ENCODE measurements around the gene PIAS2.

Gene PIAS2

DNA sequence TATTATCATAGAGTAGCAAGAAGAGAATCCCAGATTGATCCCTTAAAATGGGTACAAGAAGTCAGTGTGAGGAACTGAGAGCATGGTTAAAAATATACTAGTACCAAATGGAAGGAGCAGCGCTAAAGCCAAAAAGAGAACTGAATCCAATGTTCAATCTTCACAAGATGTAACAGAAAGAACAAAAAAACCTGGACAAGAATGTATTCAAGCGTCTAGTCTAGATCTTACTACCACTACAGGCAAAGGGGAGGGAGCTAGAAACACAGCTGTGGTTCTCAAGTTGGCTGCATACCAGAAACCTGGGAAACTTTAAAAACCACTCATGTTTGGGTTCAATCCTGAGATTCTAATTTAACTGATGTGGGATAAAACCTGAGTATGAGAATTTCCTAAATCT is 57.5 kb downstream of the PIAS2 start:
- H3K4me3 ChIP-seq (ENCODE audit: low read depth, low read length) = no peak overlapping the region
- no peak for DNase-seq (ENCODE audit: low read depth)
- TF ChIP-seq, protein P1, sequence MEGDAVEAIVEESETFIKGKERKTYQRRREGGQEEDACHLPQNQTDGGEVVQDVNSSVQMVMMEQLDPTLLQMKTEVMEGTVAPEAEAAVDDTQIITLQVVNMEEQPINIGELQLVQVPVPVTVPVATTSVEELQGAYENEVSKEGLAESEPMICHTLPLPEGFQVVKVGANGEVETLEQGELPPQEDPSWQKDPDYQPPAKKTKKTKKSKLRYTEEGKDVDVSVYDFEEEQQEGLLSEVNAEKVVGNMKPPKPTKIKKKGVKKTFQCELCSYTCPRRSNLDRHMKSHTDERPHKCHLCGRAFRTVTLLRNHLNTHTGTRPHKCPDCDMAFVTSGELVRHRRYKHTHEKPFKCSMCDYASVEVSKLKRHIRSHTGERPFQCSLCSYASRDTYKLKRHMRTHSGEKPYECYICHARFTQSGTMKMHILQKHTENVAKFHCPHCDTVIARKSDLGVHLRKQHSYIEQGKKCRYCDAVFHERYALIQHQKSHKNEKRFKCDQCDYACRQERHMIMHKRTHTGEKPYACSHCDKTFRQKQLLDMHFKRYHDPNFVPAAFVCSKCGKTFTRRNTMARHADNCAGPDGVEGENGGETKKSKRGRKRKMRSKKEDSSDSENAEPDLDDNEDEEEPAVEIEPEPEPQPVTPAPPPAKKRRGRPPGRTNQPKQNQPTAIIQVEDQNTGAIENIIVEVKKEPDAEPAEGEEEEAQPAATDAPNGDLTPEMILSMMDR (IDR thresholded peaks at IDR 0.05; ENCODE audit: control insufficient read depth, extremely low read depth, insufficient read depth) = no peak

DNA sequence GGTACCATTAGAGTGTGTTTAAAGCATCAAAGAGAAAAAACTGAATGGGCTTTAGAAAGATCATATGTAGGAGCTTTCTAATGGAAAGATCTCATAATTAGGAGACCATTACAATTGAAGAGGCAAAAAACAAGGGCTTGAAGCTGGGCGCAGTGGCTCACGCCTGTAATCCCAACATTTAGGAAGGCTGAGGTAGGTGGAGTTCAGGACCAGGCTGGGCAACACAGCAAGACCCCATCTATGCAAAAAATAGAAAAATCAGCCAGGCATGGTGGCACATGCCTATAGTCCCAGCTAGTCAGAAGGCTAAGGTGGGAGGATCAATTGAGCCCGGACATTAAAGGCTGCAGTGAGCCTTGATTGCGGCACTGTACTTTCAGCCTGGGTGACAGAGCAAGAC is 59.0 kb downstream of the PIAS2 start:
- no peak overlapping the region for H3K4me3 ChIP-seq (ENCODE audit: low read depth, low read length)
- DNase-seq (ENCODE audit: low read depth) = no peak
- TF ChIP-seq, protein P1 (IDR thresholded peaks at IDR 0.05; ENCODE audit: control insufficient read depth, extremely low read depth, insufficient read depth) = no peak

DNA sequence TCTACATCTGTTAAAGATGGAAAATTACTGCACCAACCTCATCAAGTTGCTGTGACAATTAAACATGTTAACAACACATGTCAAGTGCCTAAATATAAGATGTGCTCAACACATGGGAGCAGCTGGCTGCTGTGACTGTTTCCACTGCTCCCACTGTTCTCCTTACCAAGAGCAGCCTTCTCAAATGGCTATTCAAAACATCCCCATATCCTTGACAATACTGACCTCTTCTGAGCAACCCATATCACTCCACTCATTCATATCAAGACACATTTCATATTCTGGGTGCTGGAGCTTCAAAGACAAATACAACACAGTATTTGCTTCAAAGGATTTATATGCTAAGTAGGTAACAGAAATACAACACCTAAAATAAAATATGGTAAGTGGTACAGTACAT is 60.3 kb downstream of the PIAS2 start:
- DNase-seq (ENCODE audit: low read depth) = no peak
- H3K4me3 ChIP-seq (ENCODE audit: low read depth, low read length) = no peak overlapping the region
- TF ChIP-seq, protein P1 (IDR thresholded peaks at IDR 0.05; ENCODE audit: control insufficient read depth, extremely low read depth, insufficient read depth) = 0 out of 2 replicates have a peak, but pooled peaks have one; percentile 11

DNA sequence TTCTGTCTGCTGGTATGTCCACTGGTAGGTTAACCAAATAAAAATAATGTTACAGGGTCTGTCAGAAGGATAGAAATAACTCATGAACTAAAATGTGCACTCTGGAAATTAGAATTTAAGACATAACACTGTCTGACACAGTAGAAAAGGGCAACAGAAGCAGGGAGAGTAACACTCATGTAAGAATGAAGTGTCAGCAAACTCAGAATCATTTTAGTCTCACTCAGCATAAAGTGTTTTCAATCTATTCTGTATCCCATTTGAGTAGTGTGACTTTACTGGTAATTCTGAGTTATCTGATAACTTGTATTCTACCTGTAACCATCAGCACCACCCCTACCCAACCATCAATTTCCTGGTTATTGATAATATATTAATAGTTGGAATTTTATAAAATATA is 68.3 kb downstream of the PIAS2 start:
- no peak for DNase-seq (ENCODE audit: low read depth)
- H3K4me3 ChIP-seq (ENCODE audit: low read depth, low read length) = no peak overlapping the region
- TF ChIP-seq, protein P1 (IDR thresholded peaks at IDR 0.05; ENCODE audit: control insufficient read depth, extremely low read depth, insufficient read depth) = no peak

DNA sequence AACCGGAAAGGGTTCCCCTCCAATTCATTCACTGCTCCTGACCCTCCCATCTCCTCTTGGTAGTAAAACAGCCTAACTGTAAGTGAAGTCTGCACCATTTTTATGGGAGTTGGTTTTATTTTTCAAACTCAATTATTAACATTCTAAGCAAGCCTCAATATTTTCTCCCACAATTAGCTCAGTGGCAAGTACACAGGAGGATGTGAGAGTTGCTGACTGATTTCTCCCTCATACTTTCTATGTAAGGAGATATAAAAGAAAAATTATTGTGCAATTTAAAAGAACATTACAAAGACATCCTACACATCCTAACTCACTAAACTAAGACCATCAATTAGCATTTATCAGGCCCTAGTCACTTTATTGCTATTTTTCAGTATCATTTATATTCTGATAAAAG is 73.9 kb downstream of the PIAS2 start:
- TF ChIP-seq, protein P1 (IDR thresholded peaks at IDR 0.05; ENCODE audit: control insufficient read depth, extremely low read depth, insufficient read depth) = no peak
- no peak overlapping the region for H3K4me3 ChIP-seq (ENCODE audit: low read depth, low read length)
- no peak for DNase-seq (ENCODE audit: low read depth)

DNA sequence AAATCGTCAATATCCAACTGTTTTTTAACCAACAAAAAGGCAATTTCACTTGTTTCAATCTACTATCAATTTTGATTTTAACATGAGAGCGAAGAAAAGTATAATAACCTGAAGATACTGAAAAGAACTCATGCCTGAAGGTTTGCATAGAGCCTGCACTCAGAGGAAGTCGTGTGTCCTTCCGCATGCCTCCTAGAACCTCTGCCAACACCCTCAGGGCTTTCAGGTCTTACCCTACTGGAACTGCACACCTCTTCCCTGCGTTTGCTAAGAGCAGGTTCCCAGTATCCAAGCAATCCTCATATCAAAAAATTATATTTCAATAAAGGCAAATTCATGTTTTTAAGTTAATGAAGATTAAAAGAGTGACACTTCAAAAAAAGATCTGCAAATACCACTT is 74.7 kb downstream of the PIAS2 start:
- TF ChIP-seq, protein P1 (IDR thresholded peaks at IDR 0.05; ENCODE audit: control insufficient read depth, extremely low read depth, insufficient read depth) = no peak
- H3K4me3 ChIP-seq (ENCODE audit: low read depth, low read length) = no peak overlapping the region
- DNase-seq (ENCODE audit: low read depth) = peak; percentile 44

DNA sequence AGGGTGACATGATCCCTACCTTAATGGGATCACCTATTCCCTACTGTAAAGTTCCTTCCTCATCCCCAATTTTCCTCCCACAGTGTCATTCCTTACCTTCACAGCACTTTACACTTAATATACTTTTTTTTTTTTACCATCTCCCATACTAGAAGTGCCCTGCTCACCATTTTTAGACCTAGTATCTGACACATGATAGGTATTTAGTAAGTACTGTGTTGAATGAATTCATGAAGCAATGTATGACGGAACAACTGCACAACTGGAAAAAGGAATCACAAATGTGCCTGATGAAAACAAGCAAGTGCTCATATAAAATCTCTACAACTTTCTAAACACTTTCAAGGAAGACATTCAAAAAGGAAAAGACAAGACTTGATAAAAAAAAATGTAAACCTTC is 83.4 kb downstream of the PIAS2 start:
- TF ChIP-seq, protein P1 (IDR thresholded peaks at IDR 0.05; ENCODE audit: control insufficient read depth, extremely low read depth, insufficient read depth) = no peak
- no peak for DNase-seq (ENCODE audit: low read depth)
- H3K4me3 ChIP-seq (ENCODE audit: low read depth, low read length) = no peak overlapping the region
